Hepatocyte (in vitro differentiated cells): ENCODE results near the gene PKNOX2. TPM values are rescaled to one million over a fixed set of nuclear protein-coding genes. Genes with fewer than 3 reads are reported as not detected.
A peak's percentile ranks its signal among the peaks of the same experiment; 100 is the strongest.

Experiments
- DNase-seq: peaks from one replicate; pipeline ENCODE4 v3.0.0-alpha.2; 2016; ENCODE audit warnings: low spot score
- H2AFZ ChIP-seq: fragments of 200-600 bp; sonication (generic); 2 replicates; pipeline ENCODE4 v1.6.0; 2016; ENCODE audit warnings: antibody characterized with exemption, mild to moderate bottlenecking
- H3K27ac ChIP-seq: fragments of 200-600 bp; sonication (generic); 2 replicates; pipeline ENCODE4 v1.5.1; 2016; ENCODE audit warnings: mild to moderate bottlenecking
- H3K27me3 ChIP-seq: fragments of 200-600 bp; sonication (generic); 2 replicates; pipeline ENCODE4 v1.6.1; 2016
- H3K36me3 ChIP-seq: fragments of 200-600 bp; sonication (generic); replicated peaks from 2 replicates; pipeline ENCODE4 v1.5.1; 2016; ENCODE audit warnings: low read depth; ENCODE audit not compliant: insufficient read depth
- H3K4me1 ChIP-seq: fragments of 200-600 bp; sonication (generic); 2 replicates; pipeline ENCODE4 v1.5.1; 2016; ENCODE audit warnings: mild to moderate bottlenecking, moderate library complexity; ENCODE audit not compliant: insufficient read depth
- H3K4me2 ChIP-seq: fragments of 200-600 bp; sonication (generic); 2 replicates; pipeline ENCODE4 v1.6.0; 2016
- H3K4me3 ChIP-seq: fragments of 200-600 bp; sonication (generic); 2 replicates; pipeline ENCODE4 v1.5.1; 2016; ENCODE audit warnings: mild to moderate bottlenecking
- H3K79me2 ChIP-seq: fragments of 200-600 bp; sonication (generic); 2 replicates; pipeline ENCODE4 v1.6.0; 2017; ENCODE audit warnings: mild to moderate bottlenecking
- H3K9me2 ChIP-seq: fragments of 200-600 bp; sonication (generic); replicated peaks from 2 replicates; pipeline ENCODE4 v1.6.0; 2017; ENCODE audit warnings: mild to moderate bottlenecking; ENCODE audit not compliant: insufficient read depth
- H3K9me3 ChIP-seq: fragments of 200-600 bp; sonication (generic); 2 replicates; pipeline ENCODE4 v1.5.1; 2016; ENCODE audit warnings: low read depth, mild to moderate bottlenecking
- H4K20me1 ChIP-seq: fragments of 200-600 bp; sonication (generic); 2 replicates; pipeline ENCODE4 v1.6.0; 2016; ENCODE audit warnings: mild to moderate bottlenecking; ENCODE audit not compliant: insufficient read depth, poor library complexity, severe bottlenecking
- CTCF ChIP-seq: fragments of 200-600 bp; sonication (generic); IDR thresholded peaks from 2 replicates; pipeline ENCODE4 v1.5.1; 2016; ENCODE audit warnings: antibody characterized with exemption, mild to moderate bottlenecking; ENCODE audit not compliant: poor library complexity
- EZH2 ChIP-seq: fragments of 200-600 bp; sonication (generic); IDR thresholded peaks from 2 replicates; pipeline ENCODE4 v1.6.1; 2016; ENCODE audit warnings: antibody characterized with exemption, mild to moderate bottlenecking, borderline replicate concordance
- EZH2phosphoT487 ChIP-seq: fragments of 200-600 bp; sonication (generic); IDR thresholded peaks from one replicate; pipeline ENCODE4 v1.6.1; 2018; ENCODE audit warnings: antibody characterized with exemption, mild to moderate bottlenecking, low read depth, moderate library complexity; ENCODE audit not compliant: unreplicated experiment, severe bottlenecking
- WGBS: methylation state at CpG from one replicate; pipeline ENCODE4 v1.1.6; 2016; ENCODE audit warnings: low lambda C conversion rate; ENCODE audit errors: missing lambda C conversion rate; 5-methylcytosine and 5-hydroxymethylcytosine counted together
- polyA plus RNA-seq: library from polyadenylated mRNA; unstranded; fragments of >200 nt; fragmentation: Nextera tagmentation; extraction: Ambion mirVana; gene quantifications from 2 replicates; pipeline ENCODE4 v1.2.1, GENCODE V29; 2016
- total RNA-seq: library from RNA; depleted of rRNA; stranded (reverse); fragments of >200 nt; gene quantifications from 2 replicates; pipeline ENCODE4 v1.2.3, GENCODE V29; 2014

PKNOX2 gene
- total and polyA plus RNA-seq, 2 experiments from 2014 or later: 3.0 to 3.1 TPM

GRCh38 chr11:125369808-125370207 is 205.3 kb downstream of the PKNOX2 start:
- DNase-seq: no peak
- Histone ChIP-seq H3K9me3 (no peaks in the 10 kb centered on the region), H3K9me2 (no peaks in the 10 kb centered on the region), H3K4me2 (no peak overlapping the region), H3K4me1 (peaks cover 14% of the 10 kb centered on the region), H3K4me3 (no peak overlapping the region), H2AFZ (no peak overlapping the region), H3K27ac (no peak overlapping the region), H4K20me1 (no peaks in the 10 kb centered on the region), H3K36me3 (no peaks in the 10 kb centered on the region), H3K79me2 (no peaks in the 10 kb centered on the region), H3K27me3 (peaks cover 5% of the 10 kb centered on the region)
- 85% methylated on average over 6 of the region's 6 CpGs for WGBS
- TF ChIP-seq EZH2phosphoT487 (no peak), EZH2 (no peak), CTCF (no peak)

DNA sequence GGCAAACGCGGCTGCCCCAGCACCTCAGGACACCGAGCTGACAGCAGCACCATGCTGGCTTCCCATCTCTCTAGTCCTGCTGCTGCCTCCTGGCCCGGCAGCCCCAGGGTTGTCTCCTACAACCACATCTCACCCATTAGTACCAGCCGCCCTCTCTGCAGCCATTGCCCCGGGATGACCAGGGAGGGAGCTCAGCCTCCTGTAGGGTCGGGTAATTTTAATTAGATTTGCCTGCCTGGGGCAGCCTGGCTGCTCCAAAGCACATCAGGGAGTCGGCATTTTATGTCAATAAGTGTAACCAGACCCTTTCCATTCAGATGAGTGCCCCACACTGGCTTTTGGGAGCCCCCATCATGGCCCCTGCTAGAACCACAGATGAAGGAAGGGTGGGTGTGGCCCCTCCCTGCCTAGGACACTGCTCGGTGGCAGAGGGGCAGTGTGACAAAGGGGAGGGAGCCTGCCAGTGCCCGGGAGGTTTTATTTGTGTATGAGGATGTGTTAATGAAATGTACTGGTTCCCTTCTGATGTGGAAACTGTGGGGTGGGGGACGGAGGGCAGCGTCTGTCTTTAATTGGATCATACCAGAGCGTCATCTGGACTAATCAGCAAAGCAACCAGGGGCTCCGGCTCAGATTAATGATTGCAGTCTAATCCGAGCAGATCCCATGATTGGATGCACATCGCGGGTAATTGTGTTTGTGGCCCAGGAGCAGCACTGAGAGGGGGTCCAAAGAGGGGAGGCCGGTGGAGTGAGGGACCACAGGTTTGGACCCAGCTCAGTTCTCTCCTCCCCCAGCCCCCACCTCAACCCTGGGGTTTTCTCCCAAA is 206.2 kb downstream of the PKNOX2 start:
- Histone ChIP-seq H3K27me3 (peaks cover 5% of the 10 kb centered on the region), H3K4me3 (no peak overlapping the region), H3K9me3 (no peaks in the 10 kb centered on the region), H3K4me1 (peaks cover 14% of the 10 kb centered on the region), H3K4me2 (peak overlapping the region; percentile 23), H3K79me2 (no peaks in the 10 kb centered on the region), H4K20me1 (no peaks in the 10 kb centered on the region), H3K36me3 (no peaks in the 10 kb centered on the region), H3K27ac (no peak overlapping the region), H3K9me2 (no peaks in the 10 kb centered on the region), H2AFZ (no peak overlapping the region)
- DNase-seq: no peak
- TF ChIP-seq EZH2 (no peak), EZH2phosphoT487 (no peak), CTCF (no peak)
- WGBS: 37% methylated on average over 18 of the region's 18 CpGs

DNA sequence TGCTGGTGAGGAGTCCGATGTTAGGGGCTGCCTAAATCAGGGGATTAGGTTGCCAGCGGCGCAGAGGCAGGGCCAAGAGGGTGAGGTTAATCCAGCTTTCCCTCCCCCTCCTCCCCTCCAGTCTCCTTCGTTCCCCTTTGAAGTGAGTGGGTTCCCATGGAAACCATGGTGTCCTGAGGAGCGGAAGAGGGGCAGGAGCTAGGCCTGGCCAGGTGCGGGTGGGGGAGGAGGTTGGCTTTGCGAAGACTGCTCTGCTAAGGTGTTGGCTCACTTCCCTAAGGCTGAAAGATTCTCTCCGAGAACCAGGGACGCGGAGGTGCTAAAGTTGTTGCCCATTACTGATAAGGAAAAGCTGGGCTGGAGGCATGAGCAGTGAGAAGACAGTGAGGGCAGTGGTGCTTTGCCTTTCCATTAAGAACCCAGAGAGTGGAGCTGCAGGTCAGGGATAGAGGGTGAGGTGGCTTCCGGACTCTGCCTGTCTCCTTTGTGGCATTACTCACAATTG is 206.9 kb downstream of the PKNOX2 start:
- WGBS: 26% methylated on average over 11 of the region's 11 CpGs
- DNase-seq: peak; percentile 39
- no peaks in the 10 kb centered on the region for H3K36me3 ChIP-seq
- peaks cover 5% of the 10 kb centered on the region for H3K27me3 ChIP-seq
- no peak overlapping the region for H2AFZ ChIP-seq
- peaks cover 18% of the 10 kb centered on the region for H3K4me1 ChIP-seq
- H3K27ac ChIP-seq: no peak overlapping the region
- no peaks in the 10 kb centered on the region for H3K9me3 ChIP-seq
- H4K20me1 ChIP-seq: no peaks in the 10 kb centered on the region
- no peak overlapping the region for H3K4me3 ChIP-seq
- no peaks in the 10 kb centered on the region for H3K79me2 ChIP-seq
- peak overlapping the region; percentile 23 for H3K4me2 ChIP-seq
- no peaks in the 10 kb centered on the region for H3K9me2 ChIP-seq
- TF ChIP-seq CTCF (peak; percentile 10), EZH2 (no peak)
